Tibial nerve (tissue), 4 donors: Measurements from ENCODE around the gene TMEM140. TPM values are rescaled to one million over a fixed set of nuclear protein-coding genes. Genes with fewer than 3 reads are reported as not detected.

Experiments
- DNase-seq, 2 donors: peaks; one replicate each; pipeline ENCODE4 v3.0.0-alpha.2; 2019; ENCODE audit warnings: low spot score in 2 of 2
- H3K27ac ChIP-seq, 4 donors: fragments of 200-600 bp; sonication (generic) in 3 of 4; one replicate each; pipeline ENCODE4 v1.5.1; 2017 to 2019; ENCODE audit warnings: mild to moderate bottlenecking in 1 of 4
- H3K27me3 ChIP-seq, 2 donors: fragments of 200-600 bp; sonication (generic) in 1 of 2; one replicate each; pipeline versions ENCODE4 v1.5.1 to v1.6.0; 2017 to 2019
- H3K36me3 ChIP-seq, 3 donors: fragments of 200-600 bp; sonication (generic); one replicate each; pipeline ENCODE4 v1.5.1; 2018 to 2019
- H3K4me1 ChIP-seq, 4 donors: fragments of 200-600 bp; sonication (generic) in 3 of 4; one replicate each; pipeline ENCODE4 v1.5.1; 2017 to 2019
- H3K4me3 ChIP-seq, 4 donors: fragments of 200-600 bp; sonication (generic) in 3 of 4; one replicate each; pipeline ENCODE4 v1.5.1; 2017 to 2019; ENCODE audit warnings: mild to moderate bottlenecking in 1 of 4, moderate library complexity in 1 of 4
- H3K9me3 ChIP-seq, 4 donors: fragments of 200-600 bp; sonication (generic) in 3 of 4; one replicate each; pipeline ENCODE4 v1.5.1; 2017 to 2019
- EP300 ChIP-seq, 2 donors: sonication (generic); formaldehyde crosslinking; IDR thresholded peaks; one replicate each; pipeline ENCODE4 v1.6.1; 2017; ENCODE audit warnings: antibody characterized with exemption in 2 of 2, mild to moderate bottlenecking in 1 of 2
- POLR2A ChIP-seq, 2 donors: fragments of 450-650 bp; IDR thresholded peaks; one replicate each; pipeline ENCODE4 v1.6.1; 2017; ENCODE audit warnings: antibody characterized with exemption in 2 of 2, mild to moderate bottlenecking in 2 of 2, moderate library complexity in 2 of 2
- WGBS, 2 donors: methylation state at CpG; one replicate each; pipeline ENCODE4 v1.1.5; 2018; 5-methylcytosine and 5-hydroxymethylcytosine counted together
- total RNA-seq, 4 donors: library from RNA; depleted of rRNA; stranded (reverse); fragments of >200 nt; gene quantifications; one replicate each; pipeline ENCODE4 v1.1.0, GENCODE V29; 2016
- TF ChIP-seq, protein P1 (sequence below), 5 experiments: fragments of 200-600 bp in 3 of 5; fragments of 450-650 bp in 2 of 5; sonication (generic) in 3 of 5; IDR thresholded peaks; one replicate each; pipeline ENCODE4 v1.5.1; 2016 to 2019; ENCODE audit warnings: antibody characterized with exemption in 5 of 5, mild to moderate bottlenecking in 3 of 5, moderate library complexity in 2 of 5

The TMEM140 gene
- total RNA-seq, 4 donors from 2014 or later, result 20.5 to 46.9 (median 32.5) TPM

DNA sequence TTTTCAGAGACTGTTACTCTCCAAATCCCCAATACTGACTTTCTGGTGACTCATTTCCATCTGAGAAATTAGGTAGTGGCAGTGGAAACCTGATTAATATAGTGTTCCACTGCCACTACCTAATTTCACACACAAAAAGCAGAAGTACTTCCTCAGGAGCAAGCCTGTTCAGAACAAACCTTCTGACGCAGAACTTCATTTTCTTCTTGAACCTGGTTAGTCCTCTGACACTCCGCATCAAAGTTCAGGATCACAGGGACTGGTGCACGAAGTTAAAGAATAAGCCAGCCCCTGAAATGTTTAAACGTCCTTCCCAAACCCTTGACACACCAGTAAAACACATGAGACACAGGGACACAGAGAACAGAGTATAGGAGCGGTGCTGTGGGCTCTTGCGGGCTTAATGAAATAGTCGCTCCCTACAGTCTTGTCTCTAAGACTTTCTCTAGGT lies 59.1 kb downstream of the TMEM140 start:
- H3K4me1 ChIP-seq, result peaks cover 0 to 31% (median 11%) of the 10 kb centered on the region in 4 donors
- no peak for TF ChIP-seq POLR2A (IDR thresholded peaks at IDR 0.05)
- TF ChIP-seq, protein P1, sequence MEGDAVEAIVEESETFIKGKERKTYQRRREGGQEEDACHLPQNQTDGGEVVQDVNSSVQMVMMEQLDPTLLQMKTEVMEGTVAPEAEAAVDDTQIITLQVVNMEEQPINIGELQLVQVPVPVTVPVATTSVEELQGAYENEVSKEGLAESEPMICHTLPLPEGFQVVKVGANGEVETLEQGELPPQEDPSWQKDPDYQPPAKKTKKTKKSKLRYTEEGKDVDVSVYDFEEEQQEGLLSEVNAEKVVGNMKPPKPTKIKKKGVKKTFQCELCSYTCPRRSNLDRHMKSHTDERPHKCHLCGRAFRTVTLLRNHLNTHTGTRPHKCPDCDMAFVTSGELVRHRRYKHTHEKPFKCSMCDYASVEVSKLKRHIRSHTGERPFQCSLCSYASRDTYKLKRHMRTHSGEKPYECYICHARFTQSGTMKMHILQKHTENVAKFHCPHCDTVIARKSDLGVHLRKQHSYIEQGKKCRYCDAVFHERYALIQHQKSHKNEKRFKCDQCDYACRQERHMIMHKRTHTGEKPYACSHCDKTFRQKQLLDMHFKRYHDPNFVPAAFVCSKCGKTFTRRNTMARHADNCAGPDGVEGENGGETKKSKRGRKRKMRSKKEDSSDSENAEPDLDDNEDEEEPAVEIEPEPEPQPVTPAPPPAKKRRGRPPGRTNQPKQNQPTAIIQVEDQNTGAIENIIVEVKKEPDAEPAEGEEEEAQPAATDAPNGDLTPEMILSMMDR (IDR thresholded peaks at IDR 0.05), result no peak
- TF ChIP-seq EP300 (IDR thresholded peaks at IDR 0.05), result no peak
- no peak overlapping the region for H3K27ac ChIP-seq

DNA sequence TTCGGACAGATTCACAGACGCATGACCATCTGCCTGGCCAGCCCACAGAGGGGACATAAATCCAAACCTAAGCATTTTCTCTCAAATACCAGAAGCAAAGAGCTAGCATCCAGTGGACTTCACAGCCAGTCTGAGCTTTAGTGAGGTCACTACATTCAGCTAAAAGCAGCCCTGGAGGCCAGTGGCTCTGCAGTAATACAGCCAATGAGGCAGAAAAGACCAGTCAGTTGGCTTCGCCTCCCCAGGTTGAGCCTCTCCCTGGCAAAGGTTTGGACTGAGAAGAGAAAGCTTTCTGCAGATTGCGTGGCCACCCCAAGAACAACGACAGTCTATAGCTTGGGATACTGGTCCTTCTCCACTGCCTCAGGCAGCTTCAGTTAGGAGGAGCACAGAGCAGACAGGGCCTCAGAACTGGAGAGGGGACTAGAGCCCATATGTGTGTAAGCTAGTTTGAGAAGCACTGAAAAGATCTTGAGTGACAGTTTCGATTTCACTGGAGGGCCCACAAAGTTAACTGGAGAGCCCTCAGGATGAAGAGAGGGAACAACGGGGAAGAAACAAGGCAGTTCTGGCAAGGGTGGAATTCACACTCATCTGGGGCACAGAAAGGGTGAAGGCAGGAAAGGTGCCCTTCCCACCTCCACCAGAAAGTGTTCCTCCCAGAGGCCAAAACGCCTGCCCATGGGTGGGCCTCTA lies 59.7 kb downstream of the TMEM140 start:
- Histone ChIP-seq H3K4me3 (no peak overlapping the region), H3K4me1 (peaks cover 0 to 34% (median 11%) of the 10 kb centered on the region in 4 donors), H3K9me3 (no peaks in the 10 kb centered on the region), H3K36me3 (peaks cover 0 to 54% (median 0%) of the 10 kb centered on the region in 3 donors), H3K27me3 (no peaks in the 10 kb centered on the region), H3K27ac (peak overlapping the region in 1 of 4 donors; percentile 8)
- TF ChIP-seq, protein P1 (IDR thresholded peaks at IDR 0.05), result no peak
- TF ChIP-seq EP300 (IDR thresholded peaks at IDR 0.05) (no peak), POLR2A (IDR thresholded peaks at IDR 0.05) (no peak)
- DNase-seq, result no peak
- 85 to 88% methylated on average over 8 of the region's 8 CpGs for WGBS, 2 donors

More for the DNA sequence above, 59.1 kb downstream of the TMEM140 start:
- Histone ChIP-seq H3K9me3 (no peaks in the 10 kb centered on the region), H3K4me3 (no peak overlapping the region), H3K27me3 (no peaks in the 10 kb centered on the region), H3K36me3 (peaks cover 0 to 60% (median 0%) of the 10 kb centered on the region in 3 donors)
- 77 to 92% methylated on average over 7 of the region's 7 CpGs for WGBS, 2 donors
- DNase-seq, result no peak

DNA sequence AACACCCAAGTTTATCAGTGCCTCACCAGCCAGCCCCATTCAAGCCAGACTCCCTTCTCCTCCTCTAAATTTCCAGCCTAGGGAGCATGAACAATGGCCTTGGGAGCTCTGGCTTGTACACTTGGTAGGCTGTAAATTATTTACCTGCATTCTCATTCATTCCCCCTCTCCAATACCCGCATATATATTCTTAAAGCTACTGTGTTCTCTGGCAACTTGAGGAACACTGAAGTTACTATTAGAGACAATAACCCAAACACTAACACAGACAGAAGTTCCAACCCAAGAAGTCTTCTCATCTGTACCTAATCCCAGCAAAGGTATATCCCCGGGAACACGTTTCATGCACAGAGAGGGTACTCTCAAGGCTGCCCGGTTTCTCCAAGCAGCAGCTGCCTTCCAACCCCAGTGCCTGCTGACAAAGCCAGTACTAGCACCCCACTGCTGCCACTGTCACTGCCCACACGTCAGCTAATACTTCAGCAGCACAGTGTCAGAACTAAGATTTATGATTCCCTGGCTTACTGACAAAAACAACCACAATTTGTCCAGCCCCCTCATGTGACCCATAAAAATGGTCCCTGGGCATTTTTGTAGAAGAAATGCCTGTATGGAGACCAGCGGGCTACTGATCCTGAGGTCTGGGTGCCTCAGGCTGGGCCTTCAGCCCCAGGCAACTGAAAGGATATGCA lies 60.4 kb downstream of the TMEM140 start:
- WGBS, 2 donors, result 59 to 62% methylated on average over 6 of the region's 6 CpGs
- Histone ChIP-seq H3K4me1 (peaks cover 0 to 34% (median 11%) of the 10 kb centered on the region in 4 donors), H3K27me3 (no peaks in the 10 kb centered on the region), H3K4me3 (no peak overlapping the region), H3K36me3 (peaks cover 0 to 47% (median 0%) of the 10 kb centered on the region in 3 donors), H3K9me3 (no peaks in the 10 kb centered on the region), H3K27ac (peak overlapping the region in 2 of 4 donors; percentile 33 to 41)
- DNase-seq, result no peak
- TF ChIP-seq POLR2A (IDR thresholded peaks at IDR 0.05) (no peak), EP300 (IDR thresholded peaks at IDR 0.05) (no peak)
- TF ChIP-seq, protein P1 (IDR thresholded peaks at IDR 0.05), result no peak

DNA sequence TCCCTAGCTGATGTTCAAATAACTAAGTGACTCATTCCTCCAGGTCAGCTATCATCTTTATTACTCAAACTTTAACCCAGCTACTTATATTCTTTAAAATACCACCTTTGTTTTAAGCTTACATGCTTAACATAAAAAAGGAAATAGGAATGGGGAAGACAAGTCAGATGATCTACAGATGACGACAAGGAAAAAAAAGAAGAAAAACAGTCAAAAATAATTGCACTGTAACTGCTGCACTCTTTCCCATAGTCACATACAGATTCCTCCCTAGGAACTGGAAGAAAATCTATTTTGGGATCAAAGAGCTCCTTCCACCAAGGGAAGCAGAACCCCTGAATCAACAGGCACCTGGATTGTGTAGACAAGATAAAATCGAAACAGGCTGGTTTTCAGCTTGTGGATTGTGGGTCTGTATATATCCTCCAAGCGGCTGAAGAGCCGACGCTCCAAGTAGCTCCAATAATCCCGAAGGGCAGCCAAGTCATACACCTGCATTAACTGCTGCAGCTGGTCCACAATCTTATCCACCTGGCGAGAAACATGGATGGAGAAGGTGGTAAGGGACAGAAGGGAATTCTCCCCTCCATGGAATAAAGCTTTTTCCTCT lies 61.5 kb downstream of the TMEM140 start:
- H3K4me3 ChIP-seq, result no peak overlapping the region
- H3K27me3 ChIP-seq, result no peaks in the 10 kb centered on the region
- DNase-seq, result no peak
- WGBS, 2 donors, result 83 to 87% methylated on average over 7 of the region's 7 CpGs
- TF ChIP-seq POLR2A (IDR thresholded peaks at IDR 0.05) (peak in 1 of 2 donors; percentile 18), EP300 (IDR thresholded peaks at IDR 0.05) (peak in 1 of 2 donors; percentile 37)
- TF ChIP-seq, protein P1 (IDR thresholded peaks at IDR 0.05), result no peak
- peaks cover 0 to 34% (median 11%) of the 10 kb centered on the region in 4 donors for H3K4me1 ChIP-seq
- H3K27ac ChIP-seq, result peak overlapping the region in 2 of 4 donors; percentile 41 to 43
- peaks cover 0 to 36% (median 0%) of the 10 kb centered on the region in 3 donors for H3K36me3 ChIP-seq
- H3K9me3 ChIP-seq, result no peaks in the 10 kb centered on the region
